HFF-Myc (cell line): ENCODE results near the gene FBXL17.

Experiments
- DNase-seq: peaks from one replicate; pipeline ENCODE4 v3.0.0-alpha.2; 2011; ENCODE audit warnings: low read depth; ENCODE audit errors: extremely low read depth
- H3K4me3 ChIP-seq: replicated peaks from 2 replicates; pipeline ENCODE4 v1.5.1; 2011; ENCODE audit warnings: low read depth, mild to moderate bottlenecking, control low read depth, low read length
- CTCF ChIP-seq: IDR thresholded peaks from 2 replicates; pipeline ENCODE4 v1.5.1; 2012; ENCODE audit warnings: mild to moderate bottlenecking, low read depth, low read length, control low read depth; ENCODE audit errors: missing control alignments

The FBXL17 gene

GRCh38 chr5:107858324-107858723 lies 523.6 kb downstream of the FBXL17 start:
- DNase-seq, result no peak
- no peak for TF ChIP-seq CTCF
- H3K4me3 ChIP-seq, result no peak overlapping the region

GRCh38 chr5:107857785-107858184 lies 524.1 kb downstream of the FBXL17 start:
- no peak for DNase-seq
- TF ChIP-seq CTCF, result no peak
- no peak overlapping the region for H3K4me3 ChIP-seq

- no peak for DNase-seq
- H3K4me3 ChIP-seq, result no peak overlapping the region
- no peak for TF ChIP-seq CTCF
Measured at GRCh38 chr5:107855171-107855570, 526.7 kb downstream of the FBXL17 start.

GRCh38 chr5:107853696-107854095 lies 528.2 kb downstream of the FBXL17 start:
- DNase-seq, result no peak
- H3K4me3 ChIP-seq, result no peak overlapping the region
- TF ChIP-seq CTCF, result no peak

GRCh38 chr5:107853031-107853430 lies 528.9 kb downstream of the FBXL17 start:
- no peak for DNase-seq
- no peak overlapping the region for H3K4me3 ChIP-seq
- no peak for TF ChIP-seq CTCF

- H3K4me3 ChIP-seq, result no peak overlapping the region
- no peak for TF ChIP-seq CTCF
- no peak for DNase-seq
Measured at GRCh38 chr5:107849118-107849517, 532.8 kb downstream of the FBXL17 start.

GRCh38 chr5:107840592-107840991 lies 541.3 kb downstream of the FBXL17 start:
- no peak for DNase-seq
- no peak overlapping the region for H3K4me3 ChIP-seq
- no peak for TF ChIP-seq CTCF
